Measurements from ENCODE around the gene LCN9.

GRCh38 chr9:135703726-135704125 lies 40.6 kb downstream of the LCN9 start:
- TF ChIP-seq CTCF (conservative IDR thresholded peaks at IDR 0.05; ENCODE audit: low read depth, low read length), result no peak
- TF ChIP-seq EZH2phosphoT487 (IDR thresholded peaks at IDR 0.05; ENCODE audit: borderline replicate concordance, low read length), result no peak
- TF ChIP-seq EZH2 (IDR thresholded peaks at IDR 0.05; ENCODE audit: low read length, unreplicated experiment), result no peak
